Muscle of leg (tissue), 11 donors: ENCODE results near the gene RIMKLB. TPM values are rescaled to one million over a fixed set of nuclear protein-coding genes. Genes with fewer than 3 reads are reported as not detected.
A peak's percentile ranks its signal among the peaks of the same experiment; 100 is the strongest.

Experiments used
- DNase-seq: peaks from one replicate; pipeline ENCODE4 v3.0.0; 2013
- H3K27ac ChIP-seq: one replicate; pipeline ENCODE4 v1.5.1; 2013; ENCODE audit warnings: mild to moderate bottlenecking, low read length, control low read depth
- H3K27me3 ChIP-seq: one replicate; pipeline ENCODE4 v1.6.1; 2013; ENCODE audit warnings: low read length; ENCODE audit not compliant: control insufficient read depth, insufficient read depth
- H3K36me3 ChIP-seq: one replicate; pipeline ENCODE4 v1.6.1; 2013; ENCODE audit warnings: low read length; ENCODE audit not compliant: control insufficient read depth, insufficient read depth
- H3K4me1 ChIP-seq: one replicate; pipeline ENCODE4 v1.6.1; 2013; ENCODE audit warnings: low read length; ENCODE audit not compliant: control insufficient read depth, insufficient read depth
- H3K4me3 ChIP-seq: one replicate; pipeline ENCODE4 v1.5.1; 2013; ENCODE audit warnings: low read length, control low read depth
- H3K9me3 ChIP-seq: replicated peaks from 2 replicates; pipeline ENCODE4 v1.6.1; 2013; ENCODE audit warnings: low read depth, low read length; ENCODE audit not compliant: control insufficient read depth
- WGBS: methylation state at CpG from one replicate; pipeline ENCODE4 v1.1.5; 2013; ENCODE audit warnings: missing lambda C conversion rate; ENCODE audit not compliant: insufficient coverage; 5-methylcytosine and 5-hydroxymethylcytosine counted together
- polyA plus RNA-seq, 8 donors: library from polyadenylated mRNA; unstranded; fragments of 120-200 nt; gene quantifications; one replicate each; pipeline versions ENCODE4 v1.2.1 to v1.2.3, GENCODE V29; 2013; ENCODE audit warnings: inconsistent platforms in 1 of 8, low replicate concordance in 1 of 8; ENCODE audit not compliant: insufficient read length in 8 of 8, insufficient read depth in 1 of 8
- total RNA-seq: library from RNA; stranded (reverse); fragments of 120-200 nt; gene quantifications from one replicate; pipeline ENCODE4 v1.2.4, GENCODE V29; 2013

Gene RIMKLB
- total and polyA plus RNA-seq, 9 donors = 64.1 to 104 (median 74.8) TPM

- no peak overlapping the region for H3K27ac ChIP-seq
- no peak for DNase-seq
- H3K9me3 ChIP-seq = no peaks in the 10 kb centered on the region
- no CpG with 5 or more reads among the region's 2 CpGs for WGBS
- H3K27me3 ChIP-seq = no peaks in the 10 kb centered on the region
- H3K36me3 ChIP-seq = no peaks in the 10 kb centered on the region
- H3K4me3 ChIP-seq = no peak overlapping the region
- H3K4me1 ChIP-seq = peaks cover 11% of the 10 kb centered on the region
Observed at GRCh38 chr12:8685051-8685450, 12.7 kb upstream of the RIMKLB start.

- 0% methylated on average over 1 of the region's 2 CpGs for WGBS
- Histone ChIP-seq H3K4me1 (peaks cover 15% of the 10 kb centered on the region), H3K4me3 (no peak overlapping the region), H3K9me3 (no peaks in the 10 kb centered on the region), H3K36me3 (no peaks in the 10 kb centered on the region), H3K27me3 (no peaks in the 10 kb centered on the region), H3K27ac (peak overlapping the region; percentile 31)
- peak; percentile 94 for DNase-seq
Observed at GRCh38 chr12:8687846-8688601, 9.8 kb upstream of the RIMKLB start.

- peak overlapping the region; percentile 35 for H3K27ac ChIP-seq
- no peaks in the 10 kb centered on the region for H3K27me3 ChIP-seq
- H3K4me1 ChIP-seq = peaks cover 15% of the 10 kb centered on the region
- DNase-seq = no peak
- no peaks in the 10 kb centered on the region for H3K36me3 ChIP-seq
- 64% methylated on average over 1 of the region's 4 CpGs for WGBS
- no peak overlapping the region for H3K4me3 ChIP-seq
- H3K9me3 ChIP-seq = no peaks in the 10 kb centered on the region
Observed at GRCh38 chr12:8689681-8690080, 8.1 kb upstream of the RIMKLB start.

- no CpG with 5 or more reads among the region's 5 CpGs for WGBS
- peak; percentile 95 for DNase-seq
- Histone ChIP-seq H3K27ac (peak overlapping the region; percentile 84), H3K4me1 (peaks cover 16% of the 10 kb centered on the region), H3K36me3 (no peaks in the 10 kb centered on the region), H3K27me3 (no peaks in the 10 kb centered on the region), H3K9me3 (no peaks in the 10 kb centered on the region), H3K4me3 (no peak overlapping the region)
Observed at GRCh38 chr12:8692573-8692972, 5.2 kb upstream of the RIMKLB start.

- no peak for DNase-seq
- no peaks in the 10 kb centered on the region for H3K9me3 ChIP-seq
- H3K4me1 ChIP-seq = peaks cover 12% of the 10 kb centered on the region
- peaks cover 3% of the 10 kb centered on the region for H3K36me3 ChIP-seq
- no peak overlapping the region for H3K4me3 ChIP-seq
- H3K27me3 ChIP-seq = no peaks in the 10 kb centered on the region
- 70% methylated on average over 2 of the region's 10 CpGs for WGBS
- H3K27ac ChIP-seq = no peak overlapping the region
Observed at GRCh38 chr12:8695116-8695515, 2.7 kb upstream of the RIMKLB start.

- Histone ChIP-seq H3K27ac (peak overlapping the region; percentile 98), H3K36me3 (peaks cover 4% of the 10 kb centered on the region), H3K9me3 (no peaks in the 10 kb centered on the region), H3K4me1 (peaks cover 14% of the 10 kb centered on the region), H3K27me3 (no peaks in the 10 kb centered on the region), H3K4me3 (peak overlapping the region; percentile 98)
- WGBS = 8% methylated on average over 2 of the region's 6 CpGs
- no peak for DNase-seq
Observed at GRCh38 chr12:8696442-8697090, 1.2 kb upstream of the RIMKLB start.

- peaks cover 4% of the 10 kb centered on the region for H3K36me3 ChIP-seq
- WGBS = 0% methylated on average over 7 of the region's 21 CpGs
- no peaks in the 10 kb centered on the region for H3K9me3 ChIP-seq
- DNase-seq = peak; percentile 76
- peak overlapping the region; percentile 98 for H3K4me3 ChIP-seq
- H3K4me1 ChIP-seq = peaks cover 14% of the 10 kb centered on the region
- H3K27me3 ChIP-seq = no peaks in the 10 kb centered on the region
- peak overlapping the region; percentile 98 for H3K27ac ChIP-seq
Observed at GRCh38 chr12:8697120-8697475, 693 bp upstream of the RIMKLB start.

- Histone ChIP-seq H3K4me1 (peaks cover 11% of the 10 kb centered on the region), H3K36me3 (peaks cover 4% of the 10 kb centered on the region), H3K27me3 (no peaks in the 10 kb centered on the region), H3K4me3 (peak overlapping the region; percentile 98), H3K27ac (peak overlapping the region; percentile 98), H3K9me3 (no peaks in the 10 kb centered on the region)
- DNase-seq = peak; percentile 82
- WGBS = under 1% methylated on average over 58 of the region's 85 CpGs
Observed at GRCh38 chr12:8698132-8698851, 501 bp downstream of the RIMKLB start.

GRCh38 chr12:8698879-8699278 is 1.1 kb downstream of the RIMKLB start:
- H3K4me3 ChIP-seq = peak overlapping the region; percentile 98
- peaks cover 11% of the 10 kb centered on the region for H3K4me1 ChIP-seq
- H3K9me3 ChIP-seq = no peaks in the 10 kb centered on the region
- H3K27ac ChIP-seq = peak overlapping the region; percentile 98
- H3K27me3 ChIP-seq = no peaks in the 10 kb centered on the region
- H3K36me3 ChIP-seq = peaks cover 4% of the 10 kb centered on the region
- DNase-seq = peak; percentile 46
- WGBS = no CpG with 5 or more reads among the region's 2 CpGs

- no peak for DNase-seq
- Histone ChIP-seq H3K9me3 (no peaks in the 10 kb centered on the region), H3K27me3 (no peaks in the 10 kb centered on the region), H3K27ac (peak overlapping the region; percentile 54), H3K4me3 (no peak overlapping the region), H3K36me3 (peaks cover 4% of the 10 kb centered on the region), H3K4me1 (peaks cover 11% of the 10 kb centered on the region)
- WGBS = no CpG with 5 or more reads among the region's 4 CpGs
Observed at GRCh38 chr12:8699714-8700113, 1.9 kb downstream of the RIMKLB start.
